Loucy (cell line): ENCODE results near the gene COPS7A.
A peak's percentile ranks its signal among the peaks of the same experiment; 100 is the strongest.

Experiments
- H2AFZ ChIP-seq: fragments of 200-600 bp; sonication (generic); 2 replicates; pipeline ENCODE4 v1.6.0; 2016; ENCODE audit warnings: antibody characterized with exemption, mild to moderate bottlenecking, low read length, moderate library complexity
- H3F3A ChIP-seq: fragments of 200-600 bp; 2 replicates; pipeline ENCODE4 v1.6.0; 2016; ENCODE audit warnings: antibody characterized with exemption, low read depth, mild to moderate bottlenecking
- H3K27me3 ChIP-seq: fragments of 200-600 bp; sonication (generic); 2 replicates; pipeline ENCODE4 v1.6.1; 2014; ENCODE audit warnings: low read length, mild to moderate bottlenecking; ENCODE audit not compliant: insufficient read depth, poor library complexity, severe bottlenecking
- H3K36me3 ChIP-seq: fragments of 200-600 bp; sonication (generic); 2 replicates; pipeline ENCODE4 v1.6.1; 2016; ENCODE audit warnings: low read length; ENCODE audit not compliant: insufficient read depth
- H3K4me1 ChIP-seq: fragments of 200-600 bp; sonication (generic); 2 replicates; pipeline ENCODE4 v1.5.1; 2014; ENCODE audit warnings: low read length, mild to moderate bottlenecking; ENCODE audit not compliant: insufficient read depth, poor library complexity, severe bottlenecking
- H3K4me2 ChIP-seq: fragments of 200-600 bp; sonication (generic); 2 replicates; pipeline ENCODE4 v1.6.0; 2014; ENCODE audit warnings: antibody characterized with exemption, low read length, low read depth, mild to moderate bottlenecking; ENCODE audit not compliant: poor library complexity, severe bottlenecking
- H3K4me3 ChIP-seq: fragments of 200-600 bp; sonication (generic); 2 replicates; pipeline ENCODE4 v1.5.1; 2014; ENCODE audit warnings: low read length, mild to moderate bottlenecking, mixed read lengths; ENCODE audit not compliant: poor library complexity, severe bottlenecking
- H3K79me2 ChIP-seq: fragments of 200-600 bp; sonication (generic); 2 replicates; pipeline ENCODE4 v1.6.1; 2014; ENCODE audit warnings: low read length; ENCODE audit not compliant: insufficient read depth
- H3K9ac ChIP-seq: fragments of 200-600 bp; sonication (generic); 2 replicates; pipeline ENCODE4 v1.6.0; 2014; ENCODE audit warnings: mild to moderate bottlenecking, low read depth, low read length, moderate library complexity; ENCODE audit not compliant: poor library complexity, severe bottlenecking
- H3K9me2 ChIP-seq: fragments of 200-600 bp; sonication (generic); replicated peaks from 2 replicates; pipeline ENCODE4 v1.6.1; 2016; ENCODE audit warnings: low read depth, low read length, mixed read lengths
- H3K9me3 ChIP-seq: fragments of 200-600 bp; sonication (generic); 2 replicates; pipeline ENCODE4 v1.6.1; 2014; ENCODE audit warnings: mild to moderate bottlenecking, antibody characterized with exemption, low read length, low read depth; ENCODE audit not compliant: insufficient read depth
- H4K20me1 ChIP-seq: fragments of 200-600 bp; sonication (generic); 2 replicates; pipeline ENCODE4 v1.6.0; 2014; ENCODE audit warnings: antibody characterized with exemption, low read length, mild to moderate bottlenecking; ENCODE audit not compliant: insufficient read depth, poor library complexity, severe bottlenecking
- EZH2phosphoT487 ChIP-seq: fragments of 200-600 bp; IDR thresholded peaks from 2 replicates; pipeline ENCODE4 v1.6.1; 2018; ENCODE audit warnings: antibody characterized with exemption, mild to moderate bottlenecking, moderate library complexity, borderline replicate concordance
- TF ChIP-seq, protein P1 (sequence below): fragments of 200-600 bp; sonication (generic); conservative IDR thresholded peaks from 2 replicates; pipeline ENCODE4 v1.5.1; 2014; ENCODE audit warnings: mild to moderate bottlenecking, antibody characterized with exemption, low read length

COPS7A gene, protein sequence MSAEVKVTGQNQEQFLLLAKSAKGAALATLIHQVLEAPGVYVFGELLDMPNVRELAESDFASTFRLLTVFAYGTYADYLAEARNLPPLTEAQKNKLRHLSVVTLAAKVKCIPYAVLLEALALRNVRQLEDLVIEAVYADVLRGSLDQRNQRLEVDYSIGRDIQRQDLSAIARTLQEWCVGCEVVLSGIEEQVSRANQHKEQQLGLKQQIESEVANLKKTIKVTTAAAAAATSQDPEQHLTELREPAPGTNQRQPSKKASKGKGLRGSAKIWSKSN

DNA sequence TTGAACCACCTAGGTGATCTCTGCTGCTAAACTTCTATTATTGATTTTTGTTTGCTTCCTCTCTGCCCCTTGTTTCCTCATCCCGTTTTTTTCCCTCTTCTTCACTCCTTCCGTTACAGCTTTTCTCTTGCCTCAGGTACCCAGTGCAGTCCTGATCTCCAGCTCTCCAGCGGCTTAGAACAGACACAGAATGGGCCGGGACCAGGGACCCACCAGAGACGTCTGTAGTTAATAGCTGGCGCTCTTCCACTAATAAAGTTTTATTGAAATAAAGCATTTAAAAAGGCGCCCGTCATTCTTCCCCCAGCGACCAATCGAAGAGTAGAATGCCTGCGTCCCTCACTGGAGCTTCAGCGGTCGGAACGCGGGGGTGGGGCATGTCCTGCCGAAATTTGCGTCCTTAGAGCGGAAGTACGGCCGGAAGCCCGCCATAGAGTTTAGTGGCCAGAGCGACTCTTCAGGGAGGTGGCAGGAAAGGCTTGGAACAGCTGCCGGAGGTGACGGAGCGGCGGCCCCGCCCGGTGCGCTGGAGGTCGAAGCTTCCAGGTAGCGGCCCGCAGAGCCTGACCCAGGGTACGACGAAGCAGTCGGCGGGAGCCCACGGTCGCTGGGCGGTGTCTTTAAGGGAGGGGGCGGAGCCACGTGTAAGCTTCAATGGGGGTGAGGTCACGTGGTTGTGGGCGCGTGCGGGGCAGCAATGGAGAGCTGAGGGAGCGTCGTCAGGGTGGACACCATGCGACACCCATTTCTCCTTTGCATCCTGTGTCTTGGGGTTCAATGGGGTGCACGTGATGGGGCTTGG lies at the start of gene COPS7A:
TSS of gene COPS7A (plus strand) at position 440 of the 802 bp plus-strand sequence. CDS start 611 bp downstream, outside the sequence.
- TF ChIP-seq, protein P1, sequence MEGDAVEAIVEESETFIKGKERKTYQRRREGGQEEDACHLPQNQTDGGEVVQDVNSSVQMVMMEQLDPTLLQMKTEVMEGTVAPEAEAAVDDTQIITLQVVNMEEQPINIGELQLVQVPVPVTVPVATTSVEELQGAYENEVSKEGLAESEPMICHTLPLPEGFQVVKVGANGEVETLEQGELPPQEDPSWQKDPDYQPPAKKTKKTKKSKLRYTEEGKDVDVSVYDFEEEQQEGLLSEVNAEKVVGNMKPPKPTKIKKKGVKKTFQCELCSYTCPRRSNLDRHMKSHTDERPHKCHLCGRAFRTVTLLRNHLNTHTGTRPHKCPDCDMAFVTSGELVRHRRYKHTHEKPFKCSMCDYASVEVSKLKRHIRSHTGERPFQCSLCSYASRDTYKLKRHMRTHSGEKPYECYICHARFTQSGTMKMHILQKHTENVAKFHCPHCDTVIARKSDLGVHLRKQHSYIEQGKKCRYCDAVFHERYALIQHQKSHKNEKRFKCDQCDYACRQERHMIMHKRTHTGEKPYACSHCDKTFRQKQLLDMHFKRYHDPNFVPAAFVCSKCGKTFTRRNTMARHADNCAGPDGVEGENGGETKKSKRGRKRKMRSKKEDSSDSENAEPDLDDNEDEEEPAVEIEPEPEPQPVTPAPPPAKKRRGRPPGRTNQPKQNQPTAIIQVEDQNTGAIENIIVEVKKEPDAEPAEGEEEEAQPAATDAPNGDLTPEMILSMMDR, result no peak
- TF ChIP-seq EZH2phosphoT487, result no peak
- no peaks in the 10 kb centered on the region for H3K9me2 ChIP-seq

GRCh38 chr12:6676962-6677361 lies 46.9 kb upstream of the COPS7A start:
- peaks cover 82% of the 10 kb centered on the region for H3K36me3 ChIP-seq
- H3K4me1 ChIP-seq, result peaks cover 5% of the 10 kb centered on the region
- no peak overlapping the region for H3K4me3 ChIP-seq
- no peak for TF ChIP-seq EZH2phosphoT487
- TF ChIP-seq, protein P1, result no peak
- H3K9me2 ChIP-seq, result no peaks in the 10 kb centered on the region
- no peak overlapping the region for H2AFZ ChIP-seq
- no peaks in the 10 kb centered on the region for H3F3A ChIP-seq
- H3K4me2 ChIP-seq, result no peak overlapping the region
- peaks cover 36% of the 10 kb centered on the region for H4K20me1 ChIP-seq
- H3K9ac ChIP-seq, result no peak overlapping the region
- H3K27me3 ChIP-seq, result no peaks in the 10 kb centered on the region
- H3K79me2 ChIP-seq, result peaks cover 58% of the 10 kb centered on the region
- no peaks in the 10 kb centered on the region for H3K9me3 ChIP-seq

More for the DNA sequence above, at the start of gene COPS7A:
- peaks cover 16% of the 10 kb centered on the region for H3K4me1 ChIP-seq
- no peaks in the 10 kb centered on the region for H3K36me3 ChIP-seq
- H3K4me2 ChIP-seq, result peak within 1 kb of the TSS; percentile 93
- H3F3A ChIP-seq, result peaks cover 6% of the 10 kb centered on the region; the same call in 1 of the 2 replicates
- no peaks in the 10 kb centered on the region for H3K27me3 ChIP-seq
- H4K20me1 ChIP-seq, result no peaks in the 10 kb centered on the region
- peak within 1 kb of the TSS; percentile 76 for H2AFZ ChIP-seq
- peak within 1 kb of the TSS; percentile 78 for H3K4me3 ChIP-seq
- peaks cover 13% of the 10 kb centered on the region; the same call in 1 of the 2 replicates for H3K79me2 ChIP-seq
- H3K9ac ChIP-seq, result peak within 1 kb of the TSS; percentile 78
- H3K9me3 ChIP-seq, result no peaks in the 10 kb centered on the region

- Histone ChIP-seq H3K36me3 (peaks cover 6% of the 10 kb centered on the region; the same call in 1 of the 2 replicates), H4K20me1 (peaks cover 62% of the 10 kb centered on the region)
Observed at GRCh38 chr12:6684609-6685008, 39.2 kb upstream of the COPS7A start.

More at GRCh38 chr12:6684609-6685008, 39.2 kb upstream of the COPS7A start:
- Histone ChIP-seq H3K9ac (peak overlapping the region; percentile 46), H2AFZ (no peak overlapping the region), H3K4me3 (peak overlapping the region; percentile 87), H3K4me1 (peaks cover 47% of the 10 kb centered on the region), H3K9me2 (no peaks in the 10 kb centered on the region), H3K4me2 (peak overlapping the region; percentile 100), H3K27me3 (no peaks in the 10 kb centered on the region), H3K9me3 (no peaks in the 10 kb centered on the region), H3K79me2 (peaks cover 92% of the 10 kb centered on the region), H3F3A (no peaks in the 10 kb centered on the region)
- no peak for TF ChIP-seq EZH2phosphoT487
- TF ChIP-seq, protein P1, result peak; percentile 91
